KOPT-K1 (cell line): ENCODE measurements around the gene GOLGA7B.
"Not testable (repeated sequence)": the region's sequence is repeated elsewhere in the genome, so short reads cannot be mapped to it uniquely, and the experiment has no call there.

Experiments used
- H3K27ac ChIP-seq: fragments of 200-600 bp; sonication (generic); 2 replicates; pipeline ENCODE4 v1.5.1; 2016; ENCODE audit warnings: antibody characterized with exemption, mild to moderate bottlenecking, low read depth, low read length; ENCODE audit not compliant: poor library complexity, severe bottlenecking
- H3K36me3 ChIP-seq: fragments of 200-600 bp; sonication (generic); 2 replicates; pipeline ENCODE4 v1.5.1; 2017; ENCODE audit warnings: antibody characterized with exemption, mild to moderate bottlenecking, low read length, moderate library complexity; ENCODE audit not compliant: insufficient read depth
- H3K9me3 ChIP-seq: fragments of 200-600 bp; sonication (generic); 2 replicates; pipeline ENCODE4 v1.5.1; 2017; ENCODE audit warnings: antibody characterized with exemption, low read length, mild to moderate bottlenecking; ENCODE audit not compliant: insufficient read depth, poor library complexity, severe bottlenecking

Gene GOLGA7B

DNA sequence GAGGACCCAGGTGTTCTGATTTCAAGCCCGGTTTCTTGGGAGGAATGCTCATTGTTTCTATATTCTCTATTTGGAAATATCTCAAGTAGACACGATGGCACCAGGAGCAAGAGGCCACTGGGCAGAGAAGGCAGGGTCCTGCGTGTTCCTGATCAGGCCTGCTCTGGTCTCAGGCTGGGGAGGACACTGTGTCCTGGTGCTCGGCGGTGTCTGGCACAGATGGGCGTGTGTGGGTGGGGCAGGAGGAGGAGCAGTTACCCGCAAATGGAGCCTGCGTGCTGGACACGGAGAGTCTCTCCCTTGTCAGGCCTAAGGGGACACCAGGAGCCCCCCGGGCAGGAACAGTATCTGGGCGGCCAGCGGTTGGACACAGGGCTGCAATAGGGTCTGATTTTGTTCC, 25.9 kb upstream of the GOLGA7B start:
- Histone ChIP-seq H3K36me3 (no peaks in the 10 kb centered on the region), H3K9me3 (no peaks in the 10 kb centered on the region), H3K27ac (no peak overlapping the region)

DNA sequence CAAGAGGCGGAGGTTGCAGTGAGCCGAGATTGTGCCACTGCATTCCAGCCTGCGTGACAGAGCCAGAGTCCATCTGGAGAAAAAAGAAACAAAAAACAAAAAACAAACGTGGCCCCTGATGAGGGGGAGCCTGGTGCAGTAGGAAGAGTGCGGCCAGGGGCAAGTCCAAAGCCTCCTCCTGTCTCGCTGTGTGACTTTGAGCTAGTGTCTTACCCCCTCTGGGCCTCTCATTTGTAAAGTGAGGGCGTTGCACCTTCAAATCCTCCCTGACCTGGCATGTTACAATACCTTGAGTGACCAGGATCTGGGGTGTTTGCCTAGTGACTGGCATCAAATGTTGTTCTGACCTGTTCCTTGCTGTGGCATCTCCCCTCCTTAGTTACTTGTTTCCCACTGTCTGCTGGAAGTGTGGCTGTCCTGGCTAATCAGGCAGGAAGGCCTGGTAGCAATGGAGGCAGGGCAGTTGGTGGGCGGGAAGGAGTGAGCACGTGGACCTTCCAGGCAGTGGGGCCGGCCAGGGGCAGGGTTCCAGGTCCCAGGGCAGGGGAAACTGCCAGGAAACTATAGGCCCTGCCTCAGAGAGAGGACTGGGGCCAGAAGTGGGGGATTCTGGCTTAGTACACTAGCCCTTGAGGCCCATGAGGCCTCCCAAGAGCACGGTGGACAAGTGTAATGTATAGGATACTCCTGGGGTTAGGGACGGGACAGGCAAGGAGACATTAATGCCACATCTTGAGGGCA, 24.5 kb upstream of the GOLGA7B start:
- Histone ChIP-seq H3K27ac (no peak overlapping the region), H3K36me3 (no peaks in the 10 kb centered on the region), H3K9me3 (no peaks in the 10 kb centered on the region)

DNA sequence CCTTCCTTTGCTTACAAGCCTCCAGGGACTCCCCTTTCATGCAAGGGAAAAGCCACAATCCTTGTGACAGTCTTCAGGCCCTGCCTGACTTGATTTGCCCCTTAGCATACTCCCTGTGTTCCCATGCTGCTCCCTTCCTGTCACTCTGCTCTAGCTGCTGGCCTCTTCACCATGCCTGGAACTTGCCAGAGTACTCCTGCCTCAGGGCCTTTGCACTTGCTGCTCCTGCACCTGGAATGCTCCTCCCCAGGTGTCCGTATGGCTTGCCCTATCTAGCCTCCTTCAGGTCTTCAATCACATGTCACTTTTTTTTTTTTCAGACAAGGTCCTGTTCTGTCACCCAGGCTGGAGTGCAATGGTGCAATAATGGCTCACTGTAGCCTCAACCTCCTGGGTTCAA, 22.8 kb upstream of the GOLGA7B start:
- Histone ChIP-seq H3K36me3 (no peaks in the 10 kb centered on the region), H3K27ac (no peak overlapping the region), H3K9me3 (no peaks in the 10 kb centered on the region)

DNA sequence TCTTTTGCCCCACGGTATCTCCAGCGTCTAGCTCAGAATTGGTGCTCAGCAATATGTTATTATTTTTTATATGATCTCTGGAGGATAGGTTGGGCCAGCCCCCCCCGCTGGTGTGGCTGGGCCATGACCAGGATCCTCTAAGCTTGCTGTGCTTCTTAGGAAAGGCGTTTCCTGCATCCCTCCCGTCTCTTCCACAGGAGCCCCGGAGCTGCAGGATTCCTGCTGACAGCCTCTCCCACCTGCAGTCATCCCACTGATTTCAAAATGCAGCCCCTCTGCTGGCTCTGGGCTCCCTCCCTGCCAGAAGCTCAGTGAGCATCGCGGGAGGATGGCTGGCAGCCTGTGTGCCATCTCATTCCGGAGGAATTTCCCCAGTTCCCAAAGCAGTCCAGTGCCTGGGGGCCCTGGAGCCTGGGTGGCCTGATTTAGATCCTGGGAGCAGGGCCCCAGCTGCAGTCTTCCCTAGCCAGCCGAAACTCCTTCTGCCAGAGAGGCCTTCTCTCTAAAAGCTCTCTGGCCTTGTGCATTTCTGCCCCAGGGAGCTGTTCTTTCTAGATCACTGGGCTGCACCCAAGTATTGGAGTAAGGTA, 21.8 kb upstream of the GOLGA7B start:
- no peaks in the 10 kb centered on the region for H3K9me3 ChIP-seq
- no peaks in the 10 kb centered on the region for H3K36me3 ChIP-seq
- H3K27ac ChIP-seq = no peak overlapping the region

DNA sequence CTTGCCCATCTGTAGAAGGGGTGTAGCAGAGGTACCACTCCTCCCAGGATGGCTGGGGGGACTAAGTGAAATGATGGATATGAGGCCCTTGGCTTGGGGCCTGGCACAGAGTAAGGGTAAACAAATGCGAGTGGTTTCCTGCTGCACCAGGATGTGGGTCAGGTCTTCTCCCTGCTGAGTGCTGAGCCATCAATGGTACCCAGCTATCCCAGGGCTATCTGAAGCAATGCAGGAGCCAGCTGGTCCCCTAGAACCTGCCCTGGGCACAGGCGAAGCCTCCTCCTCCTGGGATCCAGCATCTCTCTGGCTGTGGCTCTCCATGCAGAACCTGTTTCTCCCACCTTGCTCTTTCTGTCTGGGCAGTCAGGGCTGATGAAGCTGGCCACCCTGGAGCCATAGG, 20.9 kb upstream of the GOLGA7B start:
- Histone ChIP-seq H3K27ac (no peak overlapping the region), H3K36me3 (no peaks in the 10 kb centered on the region), H3K9me3 (no peaks in the 10 kb centered on the region)

DNA sequence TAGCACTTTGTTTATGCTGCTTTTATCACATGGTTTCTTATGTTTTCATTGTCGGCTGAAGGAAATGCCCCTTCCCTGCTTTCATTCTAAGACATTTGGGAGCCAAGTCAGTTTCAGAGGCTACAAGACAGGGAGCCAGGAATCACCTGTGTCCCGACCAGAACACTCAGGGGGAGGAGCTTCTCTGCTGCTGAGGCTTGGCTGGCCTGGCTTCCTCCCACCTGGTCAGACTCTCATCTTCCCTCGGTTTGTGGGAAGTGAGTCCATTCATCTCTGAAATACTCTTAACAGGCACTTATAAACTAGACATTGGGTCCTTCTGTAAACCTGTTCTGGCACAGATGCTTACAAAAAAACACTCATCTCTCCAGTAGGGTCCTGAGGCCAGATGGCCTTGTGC, 19.6 kb upstream of the GOLGA7B start:
- Histone ChIP-seq H3K27ac (no peak overlapping the region), H3K9me3 (no peaks in the 10 kb centered on the region), H3K36me3 (no peaks in the 10 kb centered on the region)

DNA sequence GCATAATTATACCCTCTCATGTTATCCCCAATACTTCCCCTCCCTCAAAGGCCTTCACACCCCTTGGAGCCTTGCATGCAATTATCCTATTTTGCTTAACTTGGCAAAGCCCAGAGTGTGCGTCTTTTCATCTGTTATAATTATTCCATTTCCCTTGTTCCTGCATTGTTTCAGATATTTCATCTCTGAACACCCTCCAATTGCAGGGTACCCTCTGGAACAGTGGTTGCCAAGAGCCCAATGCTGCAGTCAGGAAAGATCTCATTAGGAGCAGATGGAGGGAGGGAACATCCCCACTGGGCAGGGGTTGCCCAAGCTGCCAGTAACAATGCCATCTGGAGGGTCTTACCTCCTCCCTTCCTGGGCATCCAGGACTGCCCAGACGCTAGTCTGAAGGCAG, 18.4 kb upstream of the GOLGA7B start:
- Histone ChIP-seq H3K27ac (no peak overlapping the region), H3K36me3 (no peaks in the 10 kb centered on the region), H3K9me3 (no peaks in the 10 kb centered on the region)

DNA sequence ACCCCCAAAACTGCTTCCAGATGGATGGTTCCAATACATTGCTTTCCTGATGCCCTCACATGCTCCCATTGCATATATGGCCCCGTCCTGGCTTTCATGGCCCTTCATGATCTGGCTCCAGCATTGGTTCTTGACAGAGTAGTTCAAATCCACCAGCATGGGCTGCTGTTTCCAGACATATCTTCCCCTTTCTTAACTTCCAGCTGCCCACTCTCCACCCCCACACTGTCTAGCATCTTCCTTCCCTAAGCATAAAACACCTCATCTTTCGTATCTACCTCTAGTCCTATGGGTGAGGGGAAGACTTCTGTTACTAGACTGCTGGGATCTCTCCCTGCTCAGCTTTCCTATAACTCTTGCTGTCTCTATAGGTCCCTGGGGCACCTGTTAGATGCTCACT, 13.2 kb upstream of the GOLGA7B start:
- Histone ChIP-seq H3K36me3 (no peaks in the 10 kb centered on the region), H3K27ac (no peak overlapping the region), H3K9me3 (no peaks in the 10 kb centered on the region)

DNA sequence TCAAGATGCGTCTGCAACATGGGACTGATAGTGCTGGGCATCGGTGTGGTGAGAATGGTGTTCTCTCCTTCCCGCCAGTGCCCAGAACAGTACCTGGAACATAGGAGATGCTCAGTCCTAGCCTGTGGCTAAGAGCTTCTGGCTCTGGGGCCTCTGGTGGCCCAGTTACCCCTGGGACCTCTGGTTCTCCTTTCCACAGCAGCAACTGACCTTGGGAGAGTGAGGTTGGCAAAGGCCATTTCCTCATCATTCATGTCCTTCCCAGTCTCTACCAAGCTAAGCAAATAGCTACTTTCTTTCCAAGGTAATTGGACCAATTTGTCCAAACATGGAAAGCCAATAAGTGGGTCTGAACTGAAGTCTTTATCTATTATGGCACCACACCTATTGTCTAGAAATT, 11.6 kb upstream of the GOLGA7B start:
- Histone ChIP-seq H3K36me3 (no peaks in the 10 kb centered on the region), H3K27ac (no peak overlapping the region)

DNA sequence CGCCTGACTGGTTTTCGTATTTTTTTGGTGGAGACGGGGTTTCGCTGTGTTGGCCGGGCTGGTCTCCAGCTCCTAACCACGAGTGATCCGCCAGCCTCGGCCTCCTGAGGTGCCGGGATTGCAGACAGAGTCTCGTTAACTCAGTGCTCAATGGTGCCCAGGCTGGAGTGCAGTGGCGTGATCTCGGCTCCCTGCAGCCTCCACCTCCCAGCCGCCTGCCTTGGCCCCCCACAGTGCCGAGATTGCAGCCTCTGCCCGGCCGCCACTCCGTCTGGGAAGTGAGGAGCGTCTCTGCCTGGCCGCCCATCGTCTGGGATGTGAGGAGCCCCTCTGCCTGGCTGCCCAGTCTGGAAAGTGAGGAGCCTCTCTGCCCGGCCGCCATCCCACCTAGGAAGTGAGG, 8.5 kb upstream of the GOLGA7B start:
- not testable (repeated sequence) for H3K9me3 ChIP-seq, H3K36me3 ChIP-seq, H3K27ac ChIP-seq

More for the DNA sequence above, 11.6 kb upstream of the GOLGA7B start:
- H3K9me3 ChIP-seq = no peaks in the 10 kb centered on the region

DNA sequence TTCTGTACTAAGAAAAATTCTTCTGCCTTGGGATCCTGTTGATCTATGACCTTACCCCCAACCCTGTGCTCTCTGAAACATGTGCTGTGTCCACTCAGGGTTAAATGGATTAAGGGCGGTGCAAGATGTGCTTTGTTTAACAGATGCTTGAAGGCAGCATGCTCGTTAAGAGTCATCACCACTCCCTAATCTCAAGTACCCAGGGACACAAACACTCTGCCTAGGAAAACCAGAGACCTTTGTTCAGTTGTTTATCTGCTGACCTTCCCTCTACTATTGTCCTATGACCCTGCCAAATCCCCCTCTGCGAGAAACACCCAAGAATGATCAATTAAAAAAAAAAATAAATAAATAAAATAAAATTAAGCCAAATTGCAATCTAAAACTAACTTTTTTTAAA, 7.5 kb upstream of the GOLGA7B start:
- H3K27ac ChIP-seq, H3K36me3 ChIP-seq, H3K9me3 ChIP-seq: not testable (repeated sequence)

DNA sequence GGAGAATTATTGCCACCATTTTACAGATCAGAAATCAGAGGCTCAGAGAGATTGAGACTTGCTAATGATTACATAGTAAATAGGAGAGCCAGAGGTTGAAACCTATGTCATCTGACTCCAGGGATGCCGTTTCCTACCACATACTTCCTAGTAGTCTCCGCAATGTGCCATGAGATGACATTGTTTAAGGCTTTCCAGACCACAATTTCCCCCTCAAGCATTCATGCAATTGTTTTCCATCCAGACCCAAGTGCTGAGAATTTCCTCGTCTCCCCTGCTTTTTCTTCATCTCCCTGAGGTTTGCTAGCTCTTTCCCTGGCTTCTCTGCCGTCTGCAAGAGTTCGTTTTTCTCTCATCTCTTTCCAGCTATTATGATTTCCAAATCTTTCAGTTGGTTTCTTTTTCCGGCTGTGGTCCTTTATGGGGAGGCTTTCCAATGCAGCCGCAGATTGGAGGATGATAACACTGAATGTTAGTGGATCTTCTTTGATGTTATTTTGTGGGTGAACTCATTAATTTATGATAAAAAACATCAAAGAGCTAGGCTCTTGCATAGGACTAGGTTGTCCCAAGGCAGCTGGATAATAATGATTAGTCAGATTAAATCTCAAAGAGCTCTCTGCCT, 6.9 kb upstream of the GOLGA7B start:
- H3K27ac ChIP-seq = no peak overlapping the region
- no peaks in the 10 kb centered on the region for H3K36me3 ChIP-seq
- H3K9me3 ChIP-seq = no peaks in the 10 kb centered on the region

DNA sequence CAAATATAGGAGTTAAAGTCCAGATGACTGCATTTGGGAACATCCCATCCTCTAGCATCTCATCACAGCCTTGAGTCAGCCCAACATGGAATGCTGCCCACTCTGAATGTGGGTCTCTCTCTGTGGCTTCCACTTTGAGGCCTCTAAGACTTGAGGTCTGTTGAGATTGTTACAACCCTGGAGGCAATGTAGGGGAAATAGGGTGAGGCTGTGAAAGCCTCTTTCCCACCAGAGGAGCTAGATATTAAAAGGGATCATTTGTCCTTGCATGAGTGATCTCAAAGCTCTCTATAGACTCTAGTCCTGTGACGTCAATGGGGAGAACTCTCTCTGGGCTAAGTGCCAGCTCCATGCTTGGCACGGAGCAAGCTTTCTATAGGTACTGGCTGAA, 6.4 kb upstream of the GOLGA7B start:
- no peak overlapping the region for H3K27ac ChIP-seq
- no peaks in the 10 kb centered on the region for H3K36me3 ChIP-seq
- H3K9me3 ChIP-seq = no peaks in the 10 kb centered on the region

DNA sequence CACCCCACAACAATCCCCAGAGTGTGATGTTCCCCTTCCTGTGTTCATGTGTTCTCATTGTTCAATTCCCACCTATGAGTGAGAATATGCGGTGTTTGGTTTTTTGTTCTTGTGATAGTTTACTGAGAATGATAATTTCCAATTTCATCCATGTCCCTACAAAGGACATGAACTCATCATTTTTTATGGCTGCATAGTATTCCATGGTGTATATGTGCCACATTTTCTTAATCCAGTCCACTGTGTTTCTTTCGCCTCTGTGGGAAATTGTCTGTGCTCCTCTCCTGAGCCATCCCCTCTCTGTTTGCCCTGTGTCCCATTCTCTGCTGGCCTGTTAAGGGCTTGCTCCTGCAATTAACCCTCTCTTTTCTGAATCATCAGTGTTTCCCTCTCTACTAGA, 5.7 kb upstream of the GOLGA7B start:
- H3K9me3 ChIP-seq, H3K36me3 ChIP-seq: not testable (repeated sequence)

DNA sequence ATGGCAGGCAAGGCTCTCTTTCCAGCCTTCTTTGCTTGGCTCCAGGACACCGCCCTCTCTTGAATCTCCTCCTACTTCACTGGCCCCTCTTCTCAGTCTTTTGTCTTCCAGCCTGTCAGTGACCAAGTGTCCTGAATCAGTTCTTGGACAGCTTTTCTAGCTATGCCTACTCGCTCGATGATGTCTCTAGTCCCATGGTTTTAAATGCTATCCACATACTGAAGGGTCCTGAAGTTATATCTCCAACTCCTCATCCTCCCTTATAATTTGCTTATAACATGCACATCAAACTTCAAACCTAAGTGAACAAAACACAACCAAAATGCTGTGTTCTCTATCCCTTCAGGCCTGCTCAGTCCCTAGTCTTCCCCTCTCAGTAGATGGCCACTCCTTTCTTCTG, 5.0 kb upstream of the GOLGA7B start:
- Histone ChIP-seq H3K36me3 (no peaks in the 10 kb centered on the region), H3K27ac (no peak overlapping the region), H3K9me3 (no peaks in the 10 kb centered on the region)

More for the DNA sequence above, 5.7 kb upstream of the GOLGA7B start:
- H3K27ac ChIP-seq = not testable (repeated sequence)
